ENCODE measurements around the gene PLCXD1.

- TF ChIP-seq CTCF (IDR thresholded peaks at IDR 0.05) (no peak), POLR2A (IDR thresholded peaks at IDR 0.05) (no peak)
These were observed 22.7 kb upstream of the PLCXD1 start for GRCh38 chrX:258291-259040.
